ENCODE data around the gene TGM5. TPM values are rescaled to one million over a fixed set of nuclear protein-coding genes. Genes with fewer than 3 reads are reported as not detected.

Gene TGM5
- polyA plus RNA-seq, 2 of the 4 experiments (the other 2 are of a cell fraction) = not detected

DNA sequence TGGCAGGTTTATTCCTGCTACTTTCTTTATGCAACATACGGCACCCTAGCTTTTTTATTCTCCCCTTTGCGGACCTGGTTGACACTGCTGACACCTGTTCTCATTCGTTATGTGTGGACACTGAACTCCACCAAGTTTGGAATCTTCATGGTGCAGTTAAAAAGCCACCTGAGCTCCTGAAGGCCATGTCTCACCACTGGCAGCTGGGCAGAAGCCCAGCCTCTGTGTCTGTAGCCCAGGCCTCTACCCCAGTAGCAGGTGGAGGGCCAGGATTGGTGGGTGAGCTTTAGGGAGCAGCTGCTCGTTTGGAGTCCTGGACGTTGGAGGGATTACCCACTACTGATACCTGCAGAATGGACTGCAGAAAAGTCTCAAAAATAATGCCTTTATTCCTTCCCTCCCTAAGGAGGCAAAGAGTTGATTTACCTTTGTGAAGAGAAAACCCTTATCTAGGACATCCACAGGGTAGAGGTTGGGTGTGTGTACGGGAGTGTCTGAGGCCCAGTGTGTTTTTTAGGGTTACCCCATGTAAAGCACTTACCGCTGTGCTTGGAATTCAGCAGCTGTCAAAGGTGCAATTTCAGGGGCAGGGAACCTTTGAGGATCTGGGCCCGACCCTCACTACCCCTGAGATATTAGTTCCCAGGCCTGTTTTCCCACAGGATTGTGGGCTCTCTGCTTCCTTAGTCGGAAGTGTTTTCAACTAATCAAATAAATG lies 82.2 kb downstream of the TGM5 start:
- CTCF ChIA-PET = interaction anchor here (0.8 to 3.4 kb wide), 4 partner anchors 11 to 115 kb away, joined by 3 to 19 read pairs (median 6); no protein-coding TSS in a partner anchor
- H3K4me3 ChIP-seq = no peak overlapping the region
- FAIRE-seq (no peak), ATAC-seq (0 out of 6 replicates have a peak, but pooled peaks of 1 of the 2 experiments have one; percentile 2), DNase-seq (ENCODE audit: low read depth in 1 of 2, low spot score in 1 of 2) (no peak)
- 84% methylated on average over 7 of the region's 9 CpGs for WGBS (ENCODE audit: missing lambda C conversion rate)
- POLR2A ChIA-PET = interaction anchor here (0.8 kb wide), 1 partner anchor 20 kb away, joined by 3 read pairs; no protein-coding TSS in a partner anchor
- H3K9me3 ChIP-seq = no peaks in the 10 kb centered on the region
- peaks cover 6% of the 10 kb centered on the region; the same call in 2 of the 3 replicates for H3K4me1 ChIP-seq
- no peak overlapping the region; the same call in 2 of the 3 replicates for H3K4me2 ChIP-seq
- TF ChIP-seq PHF8 (IDR thresholded peaks at IDR 0.05; ENCODE audit: borderline replicate concordance, low read depth) = no peak
- no peak for TF ChIP-seq HOXB5 (CRISPR knock-in tag; IDR thresholded peaks at IDR 0.05)
- TF ChIP-seq SMC3 (IDR thresholded peaks at IDR 0.05) = no peak
- peak overlapping the region in 1 of 2 experiments; percentile 58; a peak in 3 of 6 replicates for H3K27ac ChIP-seq

DNA sequence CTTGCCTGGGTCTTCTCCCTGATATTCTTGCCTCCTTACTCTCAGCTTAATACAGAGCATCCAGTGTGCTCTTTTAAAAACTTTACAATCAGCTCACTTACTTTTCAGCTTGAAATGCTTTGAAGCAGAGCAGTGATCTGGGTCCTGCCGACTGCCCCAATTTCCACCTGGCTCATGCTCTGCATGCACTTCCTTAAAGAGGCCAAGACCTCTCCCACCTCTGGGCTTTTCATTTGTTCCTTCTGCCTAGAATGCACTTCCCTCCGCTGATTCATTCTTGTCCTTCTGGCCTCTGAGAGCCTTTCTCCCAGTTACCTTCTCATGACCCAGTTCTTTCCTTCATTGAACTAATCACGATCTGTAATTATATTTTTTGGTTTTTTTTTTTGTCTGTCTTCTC lies 83.5 kb downstream of the TGM5 start:
- POLR2A ChIA-PET = no interaction called here
- no peak for DNase-seq (ENCODE audit: low read depth in 1 of 2, low spot score in 1 of 2)
- CTCF ChIA-PET = no interaction called here
- WGBS (ENCODE audit: missing lambda C conversion rate) = 60% methylated on average over 3 of the region's 3 CpGs
- TF ChIP-seq JUN (IDR thresholded peaks at IDR 0.05) = no peak
- TF ChIP-seq HDAC2 (IDR thresholded peaks at IDR 0.05) = no peak
- TF ChIP-seq RAD21 (conservative IDR thresholded peaks at IDR 0.05 in 1 of 2, IDR thresholded peaks at IDR 0.05 in 1 of 2) = no peak
- TF ChIP-seq HOXA7 (CRISPR knock-in tag; IDR thresholded peaks at IDR 0.05) = no peak
- TF ChIP-seq JUNB (IDR thresholded peaks at IDR 0.05) = no peak
- no peak for TF ChIP-seq RARB (CRISPR knock-in tag; IDR thresholded peaks at IDR 0.05)
- no peak for TF ChIP-seq EHF (CRISPR knock-in tag; IDR thresholded peaks at IDR 0.05)
- TF ChIP-seq ZFP36 (IDR thresholded peaks at IDR 0.05; ENCODE audit: borderline replicate concordance, partially characterized antibody) = no peak
- TF ChIP-seq, protein P1, sequence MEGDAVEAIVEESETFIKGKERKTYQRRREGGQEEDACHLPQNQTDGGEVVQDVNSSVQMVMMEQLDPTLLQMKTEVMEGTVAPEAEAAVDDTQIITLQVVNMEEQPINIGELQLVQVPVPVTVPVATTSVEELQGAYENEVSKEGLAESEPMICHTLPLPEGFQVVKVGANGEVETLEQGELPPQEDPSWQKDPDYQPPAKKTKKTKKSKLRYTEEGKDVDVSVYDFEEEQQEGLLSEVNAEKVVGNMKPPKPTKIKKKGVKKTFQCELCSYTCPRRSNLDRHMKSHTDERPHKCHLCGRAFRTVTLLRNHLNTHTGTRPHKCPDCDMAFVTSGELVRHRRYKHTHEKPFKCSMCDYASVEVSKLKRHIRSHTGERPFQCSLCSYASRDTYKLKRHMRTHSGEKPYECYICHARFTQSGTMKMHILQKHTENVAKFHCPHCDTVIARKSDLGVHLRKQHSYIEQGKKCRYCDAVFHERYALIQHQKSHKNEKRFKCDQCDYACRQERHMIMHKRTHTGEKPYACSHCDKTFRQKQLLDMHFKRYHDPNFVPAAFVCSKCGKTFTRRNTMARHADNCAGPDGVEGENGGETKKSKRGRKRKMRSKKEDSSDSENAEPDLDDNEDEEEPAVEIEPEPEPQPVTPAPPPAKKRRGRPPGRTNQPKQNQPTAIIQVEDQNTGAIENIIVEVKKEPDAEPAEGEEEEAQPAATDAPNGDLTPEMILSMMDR (IDR thresholded peaks at IDR 0.05) = no peak
- TF ChIP-seq MAZ (IDR thresholded peaks at IDR 0.05; ENCODE audit: borderline replicate concordance, low read depth, low read length) = no peak
- no peak for TF ChIP-seq FOSL2 (IDR thresholded peaks at IDR 0.05)
- TF ChIP-seq FOSL2 (CRISPR knock-in tag; IDR thresholded peaks at IDR 0.05) = no peak
- no peak for TF ChIP-seq SREBF2 (IDR thresholded peaks at IDR 0.05)
- TF ChIP-seq, protein P2, sequence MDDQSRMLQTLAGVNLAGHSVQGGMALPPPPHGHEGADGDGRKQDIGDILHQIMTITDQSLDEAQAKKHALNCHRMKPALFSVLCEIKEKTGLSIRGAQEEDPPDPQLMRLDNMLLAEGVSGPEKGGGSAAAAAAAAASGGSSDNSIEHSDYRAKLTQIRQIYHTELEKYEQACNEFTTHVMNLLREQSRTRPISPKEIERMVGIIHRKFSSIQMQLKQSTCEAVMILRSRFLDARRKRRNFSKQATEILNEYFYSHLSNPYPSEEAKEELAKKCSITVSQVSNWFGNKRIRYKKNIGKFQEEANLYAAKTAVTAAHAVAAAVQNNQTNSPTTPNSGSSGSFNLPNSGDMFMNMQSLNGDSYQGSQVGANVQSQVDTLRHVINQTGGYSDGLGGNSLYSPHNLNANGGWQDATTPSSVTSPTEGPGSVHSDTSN (IDR thresholded peaks at IDR 0.05) = no peak
- no peak overlapping the region for H3K4me3 ChIP-seq
- H3K4me2 ChIP-seq = no peak overlapping the region
- no peaks in the 10 kb centered on the region for H3K9me3 ChIP-seq
- H3K27ac ChIP-seq = no peak overlapping the region
- no peak for FAIRE-seq
- no peak for ATAC-seq
- peaks cover 6% of the 10 kb centered on the region; the same call in 2 of the 3 replicates for H3K4me1 ChIP-seq

Small RNAs within 50 kb of the gene (small RNA-seq; reads per million reads assigned to genes)
- 0 reads per million in 6 experiments for gene RF00019

Other genes starting within 250 kb of the TGM5 start
- 9.0 and 10.5 TPM in 2 replicates for gene UBR1, start 160.9 kb downstream of the TGM5 start, polyA plus RNA-seq (2011; rRNA removed)
- gene UBR1, start 160.9 kb downstream of the TGM5 start, polyA plus RNA-seq (2017; fragmentation: RNase III; extraction: RNeasy Plus Mini Kit Qiagen cat#74134 plus additional on column Dnase treatment) = 5.7 to 5.9 TPM (median 5.8 TPM) in 3 replicates
- 7.8 and 9.5 TPM in 2 replicates for gene TMEM62, start 133.3 kb downstream of the TGM5 start, polyA plus RNA-seq (2011; rRNA removed)
- gene TMEM62, start 133.3 kb downstream of the TGM5 start, polyA plus RNA-seq (2017; fragmentation: RNase III; extraction: RNeasy Plus Mini Kit Qiagen cat#74134 plus additional on column Dnase treatment) = 6.9 to 7.6 TPM (median 7.5 TPM) in 3 replicates
- 44.1 and 44.8 TPM in 2 replicates for gene CCNDBP1, start 81.5 kb downstream of the TGM5 start, polyA plus RNA-seq (2011; rRNA removed)
- gene CCNDBP1, start 81.5 kb downstream of the TGM5 start, polyA plus RNA-seq (2017; fragmentation: RNase III; extraction: RNeasy Plus Mini Kit Qiagen cat#74134 plus additional on column Dnase treatment) = 23.3 to 27.9 TPM (median 24.3 TPM) in 3 replicates
- not detected in 2 replicates for gene EPB42, start 45.9 kb downstream of the TGM5 start, polyA plus RNA-seq (2011; rRNA removed)
- gene EPB42, start 45.9 kb downstream of the TGM5 start, polyA plus RNA-seq (2017; fragmentation: RNase III; extraction: RNeasy Plus Mini Kit Qiagen cat#74134 plus additional on column Dnase treatment) = not detected in 3 replicates
- not detected in 2 replicates for gene TGM7, start 35.3 kb upstream of the TGM5 start, polyA plus RNA-seq (2011; rRNA removed)
- gene TGM7, start 35.3 kb upstream of the TGM5 start, polyA plus RNA-seq (2017; fragmentation: RNase III; extraction: RNeasy Plus Mini Kit Qiagen cat#74134 plus additional on column Dnase treatment) = not detected in 3 replicates
- gene LCMT2, start 63.6 kb upstream of the TGM5 start, polyA plus RNA-seq (2011; rRNA removed) = 9.7 and 12.8 TPM in 2 replicates
- gene LCMT2, start 63.6 kb upstream of the TGM5 start, polyA plus RNA-seq (2017; fragmentation: RNase III; extraction: RNeasy Plus Mini Kit Qiagen cat#74134 plus additional on column Dnase treatment) = 5.9 to 8.3 TPM (median 7.5 TPM) in 3 replicates
- 10.7 and 13.8 TPM in 2 replicates for gene ZSCAN29, start 104.1 kb upstream of the TGM5 start, polyA plus RNA-seq (2011; rRNA removed)
- gene ZSCAN29, start 104.1 kb upstream of the TGM5 start, polyA plus RNA-seq (2017; fragmentation: RNase III; extraction: RNeasy Plus Mini Kit Qiagen cat#74134 plus additional on column Dnase treatment) = 12.7 to 14.4 TPM (median 13.7 TPM) in 3 replicates
- 10.4 and 12.4 TPM in 2 replicates for gene TUBGCP4, start 104.2 kb upstream of the TGM5 start, polyA plus RNA-seq (2011; rRNA removed)
- gene TUBGCP4, start 104.2 kb upstream of the TGM5 start, polyA plus RNA-seq (2017; fragmentation: RNase III; extraction: RNeasy Plus Mini Kit Qiagen cat#74134 plus additional on column Dnase treatment) = 6.5 to 6.7 TPM (median 6.6 TPM) in 3 replicates
- gene TP53BP1, start 226.2 kb upstream of the TGM5 start, polyA plus RNA-seq (2011; rRNA removed) = 49.8 and 56.4 TPM in 2 replicates
- gene TP53BP1, start 226.2 kb upstream of the TGM5 start, polyA plus RNA-seq (2017; fragmentation: RNase III; extraction: RNeasy Plus Mini Kit Qiagen cat#74134 plus additional on column Dnase treatment) = 20.0 to 25.6 TPM (median 25.0 TPM) in 3 replicates

All from A549 (cell line).